GM21381 (cell line): Measurements from ENCODE around the gene PRM1.
A peak's percentile ranks its signal among the peaks of the same experiment; 100 is the strongest.

Experiments
- ATAC-seq: cut with Tn5 transposase; IDR thresholded peaks from one replicate; pipeline ENCODE4 v1.9.1; 2021; ENCODE audit warnings: mild to moderate bottlenecking, moderate library complexity; ENCODE audit not compliant: unreplicated experiment

The PRM1 gene

GRCh38 chr16:11239644-11240632 is 41.2 kb downstream of the PRM1 start:
- no peak for ATAC-seq

- ATAC-seq = no peak
These were observed 42.6 kb downstream of the PRM1 start for GRCh38 chr16:11238272-11239202.

- no peak for ATAC-seq
These were observed 44.5 kb downstream of the PRM1 start for GRCh38 chr16:11236461-11237254.

GRCh38 chr16:11235703-11235991 is 45.5 kb downstream of the PRM1 start:
- no peak for ATAC-seq

GRCh38 chr16:11234884-11235702 is 46.0 kb downstream of the PRM1 start:
- ATAC-seq = no peak

GRCh38 chr16:11233727-11234376 is 47.3 kb downstream of the PRM1 start:
- ATAC-seq = no peak

- ATAC-seq = peak; percentile 58
These were observed 48.0 kb downstream of the PRM1 start for GRCh38 chr16:11232852-11233726.

- no peak for ATAC-seq
These were observed 48.8 kb downstream of the PRM1 start for GRCh38 chr16:11232302-11232851.

- ATAC-seq = no peak
These were observed 49.7 kb downstream of the PRM1 start for GRCh38 chr16:11231367-11231970.
